GM12878 (cell line): ENCODE results near the gene METTL9. TPM values are rescaled to one million over a fixed set of nuclear protein-coding genes. Genes with fewer than 3 reads are reported as not detected.

ENCODE experiments used
- ATAC-seq: fragments of 200-7000 bp; cut with Tn5 transposase; 3 replicates; pipeline ENCODE4 v1.9.1; 2020; ENCODE audit warnings: mild to moderate bottlenecking, moderate library complexity
- BruUV-seq: library from RNA; stranded (reverse); fragments of 400-500 nt; replicated peaks from 2 replicates; lab custom pipeline; 2021; lab: Mats Ljungman, UMichigan
- CTCF ChIA-PET: fragments of 300-600 bp; sonication (Branson Sonifier 250); formaldehyde crosslinking; extraction: SDS; loops from one replicate; lab custom pipeline; 2021; ENCODE audit warnings: inconsistent platforms; lab: Yijun Ruan, JAX
- POLR2A ChIA-PET: fragments of 350-600 bp; formaldehyde crosslinking; extraction: SDS; loops from one replicate; lab custom pipeline; 2021; ENCODE audit warnings: inconsistent platforms; lab: Charles Lee
- RAD21 ChIA-PET: fragments of 300-600 bp; sonication (Branson Sonifier 250); formaldehyde crosslinking; loops from one replicate; lab custom pipeline; 2023; ENCODE audit warnings: antibody characterized with exemption; ENCODE audit not compliant: unreplicated experiment; lab: Charles Lee
- SMC1A ChIA-PET: fragments of 300-600 bp; sonication (Branson Sonifier 250); formaldehyde crosslinking; loops from one replicate; lab custom pipeline; 2023; ENCODE audit not compliant: unreplicated experiment, uncharacterized antibody; lab: Charles Lee
- DNase-seq: peaks from one replicate; pipeline ENCODE4 v3.0.0-alpha.2; 2011; ENCODE audit warnings: low read depth, low spot score
- FAIRE-seq: peaks from 3 replicates; lab custom pipeline; 2011; peaks lifted over from hg19 to GRCh38; lab: Jason Lieb, UNC
- H2AFZ ChIP-seq: 2 replicates; pipeline ENCODE4 v1.6.0; 2011; ENCODE audit warnings: low read depth, low read length, control low read depth; ENCODE audit not compliant: control insufficient read depth
- H3K27ac ChIP-seq: 2 replicates; pipeline ENCODE4 v1.5.1; 2011; ENCODE audit warnings: control low read depth; ENCODE audit not compliant: control insufficient read depth, insufficient read depth
- H3K27me3 ChIP-seq, 2 experiments: replicated peaks in 1 of 2; 2 replicates each; pipeline versions ENCODE4 v1.6.0 to v1.6.1; 2011; ENCODE audit warnings: low read length in 1 of 2; ENCODE audit not compliant: control insufficient read depth in 2 of 2, insufficient read depth in 2 of 2
- H3K36me3 ChIP-seq, 2 experiments: 2 replicates each; pipeline ENCODE4 v1.5.1; 2011; ENCODE audit warnings: low read length in 1 of 2; ENCODE audit not compliant: control insufficient read depth in 2 of 2, insufficient read depth in 2 of 2
- H3K4me1 ChIP-seq: 2 replicates; pipeline ENCODE4 v1.6.1; 2011; ENCODE audit warnings: mild to moderate bottlenecking, low read length, moderate library complexity, mixed read lengths; ENCODE audit not compliant: control insufficient read depth, insufficient read depth
- H3K4me2 ChIP-seq: 2 replicates; pipeline ENCODE4 v1.6.0; 2011; ENCODE audit warnings: control low read depth; ENCODE audit not compliant: control insufficient read depth, insufficient read depth
- H3K4me3 ChIP-seq: fragments of 200-600 bp; sonication (generic); 2 replicates; pipeline ENCODE4 v1.5.1; 2016
- H3K79me2 ChIP-seq: 2 replicates; pipeline ENCODE4 v1.6.0; 2011; ENCODE audit warnings: low read length; ENCODE audit not compliant: control insufficient read depth, insufficient read depth
- H3K9ac ChIP-seq: 2 replicates; pipeline ENCODE4 v1.8.0; 2011; ENCODE audit warnings: low read length, control low read depth, mixed read lengths; ENCODE audit not compliant: control insufficient read depth, insufficient read depth
- H3K9me3 ChIP-seq: replicated peaks from 3 replicates; pipeline ENCODE4 v1.5.1; 2011; ENCODE audit warnings: mild to moderate bottlenecking, low read length; ENCODE audit not compliant: control insufficient read depth, insufficient read depth
- H4K20me1 ChIP-seq: 2 replicates; pipeline ENCODE4 v1.6.0; 2011; ENCODE audit not compliant: control insufficient read depth, insufficient read depth
- FOXM1 ChIP-seq: IDR thresholded peaks from 2 replicates; pipeline ENCODE4 v1.6.1; 2012; ENCODE audit warnings: low read depth, mild to moderate bottlenecking, inconsistent platforms, low read length, moderate library complexity
- RUNX3 ChIP-seq: IDR thresholded peaks from 2 replicates; pipeline ENCODE4 v1.6.1; 2012; ENCODE audit warnings: low read length, inconsistent platforms
- STAT1 ChIP-seq: fragments of 450-650 bp; conservative IDR thresholded peaks from 2 replicates; pipeline ENCODE4 v1.6.1; 2014; ENCODE audit warnings: antibody characterized with exemption, mild to moderate bottlenecking
- TCF7 ChIP-seq: IDR thresholded peaks from 2 replicates; pipeline ENCODE4 v1.6.1; 2014; ENCODE audit warnings: antibody characterized with exemption, borderline replicate concordance
- WGBS: methylation state at CpG from one replicate; pipeline ENCODE4 v1.1.6; 2016; ENCODE audit warnings: low lambda C conversion rate; ENCODE audit not compliant: insufficient replicate concordance, insufficient coverage; ENCODE audit errors: missing lambda C conversion rate; 5-methylcytosine and 5-hydroxymethylcytosine counted together
- in situ Hi-C: fragments of 300-500 bp; cut with MboI; formaldehyde crosslinking; loops from 9 replicates; pipeline ENCODE4 v1.14.3; 2018; ENCODE audit warnings: mixed read lengths
- intact Hi-C: fragments of 100-400 bp; cut with micrococcal nuclease; formaldehyde crosslinking; loops from one replicate; pipeline ENCODE4 v1.14.2; 2022; ENCODE audit not compliant: unreplicated experiment
- polyA plus RNA-seq, 11 experiments: library from polyadenylated mRNA; depleted of rRNA in 4 of 11; unstranded in 6 of 11; stranded (reverse) in 5 of 11; fragments of >200 nt; fragmentation: Nextera tagmentation in 4 of 11; fragmentation: Illumina TruSeq in 1 of 11; extraction: Ambion mirVana in 4 of 11; extraction: Trizol in 1 of 11; gene quantifications; 1 replicate in 1 of 11; 2 replicates in 10 of 11; pipeline versions ENCODE4 v1.2.1 to v1.2.3, GENCODE V29; 2011 to 2016; ENCODE audit warnings: inconsistent platforms in 2 of 11, missing spikeins in 2 of 11, low read depth in 1 of 11
- total RNA-seq, 4 experiments: library from RNA; depleted of rRNA in 3 of 4; stranded (reverse); fragments of >200 nt in 3 of 4; fragmentation: Illumina TruSeq in 1 of 4; extraction: Trizol in 1 of 4; gene quantifications; 2 replicates each; pipeline versions ENCODE4 v1.2.1 to v1.2.3, GENCODE V29; 2013 to 2021

Gene METTL9
- total and polyA plus RNA-seq, 10 of the 15 experiments (the other 5 are each of a cell fraction or from before 2014, with no cell fraction given): 19.4 to 119 (median 101) TPM

GRCh38 chr16:21598206-21598605, 1.2 kb upstream of the METTL9 start:
- no peak for ATAC-seq
- FAIRE-seq: no peak
- Histone ChIP-seq H3K9ac (peak overlapping the region; percentile 96; the same call in 1 of the 2 replicates), H3K27me3 (no peaks in the 10 kb centered on the region), H3K9me3 (no peaks in the 10 kb centered on the region)
- SMC1A ChIA-PET: interaction anchor here (0.6 to 19.1 kb wide), 6 partner anchors 10 to 353 kb away, joined by 3 to 204 read pairs (median 3); no protein-coding TSS in a partner anchor
- TF ChIP-seq FOXM1 (0 out of 2 replicates have a peak, but pooled peaks have one; percentile 4), TCF7 (no peak)
- TF ChIP-seq, all 136 proteins: peak for 1
- Histone ChIP-seq H2AFZ (peak overlapping the region; percentile 85), H3K4me1 (0 out of 2 replicates have a peak, but pooled peaks cover 3% of the 10 kb centered on the region), H3K4me2 (peak overlapping the region; percentile 90), H4K20me1 (no peaks in the 10 kb centered on the region), H3K27ac (no peak overlapping the region), H3K79me2 (peaks cover 22% of the 10 kb centered on the region), H3K36me3 (no peaks in the 10 kb centered on the region), H3K4me3 (peak overlapping the region; percentile 77)
- RAD21 ChIA-PET: no interaction called here
- intact Hi-C loops (loop anchor here (2.0 kb wide), 2 partner anchors 43 to 593 kb away; no protein-coding TSS in a partner anchor), in situ Hi-C loops (no loop called here)
- POLR2A ChIA-PET: interaction anchor here (0.6 to 0.7 kb wide), 2 partner anchors 25 to 27 kb away, joined by 3 to 4 read pairs; no protein-coding TSS in a partner anchor
- no peak for DNase-seq
- 97% methylated on average over 8 of the region's 12 CpGs for WGBS
- no TSS peak for BruUV-seq
- CTCF ChIA-PET: interaction anchor here (0.9 to 1.4 kb wide), 4 partner anchors 10 to 111 kb away, joined by 3 to 4 read pairs (median 4); no protein-coding TSS in a partner anchor

GRCh38 chr16:21598701-21599121, 666 bp upstream of the METTL9 start:
- Histone ChIP-seq H3K4me1 (0 out of 2 replicates have a peak, but pooled peaks cover 3% of the 10 kb centered on the region), H3K79me2 (peaks cover 22% of the 10 kb centered on the region), H3K27ac (peak overlapping the region; percentile 84), H3K9ac (peak overlapping the region; percentile 96), H4K20me1 (no peaks in the 10 kb centered on the region), H3K36me3 (no peaks in the 10 kb centered on the region), H2AFZ (peak overlapping the region; percentile 85), H3K9me3 (no peaks in the 10 kb centered on the region), H3K27me3 (no peaks in the 10 kb centered on the region), H3K4me2 (peak overlapping the region; percentile 90), H3K4me3 (peak overlapping the region; percentile 77)
- intact Hi-C loops: loop anchor here (2.0 kb wide), 2 partner anchors 42 to 592 kb away; no protein-coding TSS in a partner anchor
- DNase-seq (no peak), ATAC-seq (peak; percentile 13), FAIRE-seq (no peak)
- ChIA-PET RAD21 (no interaction called here), SMC1A (interaction anchor here (0.6 to 19.1 kb wide), 3 partner anchors 16 to 352 kb away, joined by 3 to 204 read pairs (median 3); no protein-coding TSS in a partner anchor), CTCF (interaction anchor here (0.9 to 1.4 kb wide), 3 partner anchors 10 to 110 kb away, joined by 3 to 4 read pairs (median 3); no protein-coding TSS in a partner anchor), POLR2A (interaction anchor here (0.6 to 1.2 kb wide), 2 partner anchors 26 to 43 kb away, joined by 3 read pairs; no protein-coding TSS in a partner anchor)
- BruUV-seq: TSS peak; percentile 99
- in situ Hi-C loops: no loop called here
- 1% methylated on average over 13 of the region's 13 CpGs for WGBS
- TF ChIP-seq STAT1: no peak
- TF ChIP-seq RUNX3: peak; percentile 3; the same call in 1 of the 2 replicates
- 0 out of 2 replicates have a peak, but pooled peaks have one; percentile 10 for TF ChIP-seq FOXM1
